ENCODE results near the gene ABR. TPM values are rescaled to one million over a fixed set of nuclear protein-coding genes. Genes with fewer than 3 reads are reported as not detected.

ABR gene
- total RNA-seq, 1 donor from 2014 or later, result 70.9 TPM

DNA sequence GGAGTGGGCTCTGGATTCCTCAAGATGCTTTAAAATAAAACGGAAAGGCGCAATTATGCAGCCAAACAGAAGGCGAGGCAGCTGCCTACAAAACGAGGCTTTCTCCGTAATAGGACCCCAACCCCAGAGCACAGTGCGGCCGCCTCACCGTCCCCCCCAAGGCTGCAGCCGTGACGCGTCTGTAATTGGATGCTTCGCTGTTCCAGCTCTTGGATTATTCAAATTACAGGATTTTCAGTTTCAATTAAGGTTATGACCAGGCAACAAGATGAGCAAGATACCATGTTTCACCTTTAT, 37.3 kb upstream of the ABR start:
- no peaks in the 10 kb centered on the region for H3K4me1 Mint-ChIP-seq (ENCODE audit: low read depth, unreplicated experiment)
- Histone ChIP-seq H3K4me2 (ENCODE audit: low read length) (no peak overlapping the region), H3K27ac (ENCODE audit: low read depth, low read length) (no peak overlapping the region), H3K36me3 (ENCODE audit: insufficient read depth, low read length) (no peaks in the 10 kb centered on the region), H4K20me1 (ENCODE audit: insufficient read depth, low read length) (no peaks in the 10 kb centered on the region), H3K4me1 (ENCODE audit: insufficient read depth, low read length) (no peaks in the 10 kb centered on the region), H3K9ac (ENCODE audit: low read length) (no peak overlapping the region), H2AFZ (ENCODE audit: low read depth, low read length) (no peak overlapping the region), H3K27me3 (ENCODE audit: insufficient read depth, low read length) (peaks cover 32% of the 10 kb centered on the region), H3K79me2 (ENCODE audit: insufficient read depth, low read length) (no peaks in the 10 kb centered on the region), H3K9me3 (ENCODE audit: insufficient read depth, low read depth, low read length) (peaks cover 2% of the 10 kb centered on the region), H3K4me3 (ENCODE audit: insufficient read depth, low read depth, low read length) (no peak overlapping the region)
- no peak overlapping the region for H3K27ac Mint-ChIP-seq (ENCODE audit: unreplicated experiment)
- FAIRE-seq (no peak), DNase-seq (ENCODE audit: low read depth) (no peak)
- no peaks in the 10 kb centered on the region for H3K36me3 Mint-ChIP-seq (ENCODE audit: low read depth, unreplicated experiment)
- peaks cover 47% of the 10 kb centered on the region for H3K27me3 Mint-ChIP-seq (ENCODE audit: low read depth, unreplicated experiment)
- no peak overlapping the region for H3K4me3 Mint-ChIP-seq (ENCODE audit: unreplicated experiment)
- no peak for TF ChIP-seq EZH2 (IDR thresholded peaks at IDR 0.05; ENCODE audit: insufficient read depth, low read length)
- TF ChIP-seq, protein P1, sequence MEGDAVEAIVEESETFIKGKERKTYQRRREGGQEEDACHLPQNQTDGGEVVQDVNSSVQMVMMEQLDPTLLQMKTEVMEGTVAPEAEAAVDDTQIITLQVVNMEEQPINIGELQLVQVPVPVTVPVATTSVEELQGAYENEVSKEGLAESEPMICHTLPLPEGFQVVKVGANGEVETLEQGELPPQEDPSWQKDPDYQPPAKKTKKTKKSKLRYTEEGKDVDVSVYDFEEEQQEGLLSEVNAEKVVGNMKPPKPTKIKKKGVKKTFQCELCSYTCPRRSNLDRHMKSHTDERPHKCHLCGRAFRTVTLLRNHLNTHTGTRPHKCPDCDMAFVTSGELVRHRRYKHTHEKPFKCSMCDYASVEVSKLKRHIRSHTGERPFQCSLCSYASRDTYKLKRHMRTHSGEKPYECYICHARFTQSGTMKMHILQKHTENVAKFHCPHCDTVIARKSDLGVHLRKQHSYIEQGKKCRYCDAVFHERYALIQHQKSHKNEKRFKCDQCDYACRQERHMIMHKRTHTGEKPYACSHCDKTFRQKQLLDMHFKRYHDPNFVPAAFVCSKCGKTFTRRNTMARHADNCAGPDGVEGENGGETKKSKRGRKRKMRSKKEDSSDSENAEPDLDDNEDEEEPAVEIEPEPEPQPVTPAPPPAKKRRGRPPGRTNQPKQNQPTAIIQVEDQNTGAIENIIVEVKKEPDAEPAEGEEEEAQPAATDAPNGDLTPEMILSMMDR (IDR thresholded peaks at IDR 0.05; ENCODE audit: insufficient read depth, low read depth, low read length), result no peak
- no peaks in the 10 kb centered on the region for H3K9me3 Mint-ChIP-seq (ENCODE audit: unreplicated experiment)

DNA sequence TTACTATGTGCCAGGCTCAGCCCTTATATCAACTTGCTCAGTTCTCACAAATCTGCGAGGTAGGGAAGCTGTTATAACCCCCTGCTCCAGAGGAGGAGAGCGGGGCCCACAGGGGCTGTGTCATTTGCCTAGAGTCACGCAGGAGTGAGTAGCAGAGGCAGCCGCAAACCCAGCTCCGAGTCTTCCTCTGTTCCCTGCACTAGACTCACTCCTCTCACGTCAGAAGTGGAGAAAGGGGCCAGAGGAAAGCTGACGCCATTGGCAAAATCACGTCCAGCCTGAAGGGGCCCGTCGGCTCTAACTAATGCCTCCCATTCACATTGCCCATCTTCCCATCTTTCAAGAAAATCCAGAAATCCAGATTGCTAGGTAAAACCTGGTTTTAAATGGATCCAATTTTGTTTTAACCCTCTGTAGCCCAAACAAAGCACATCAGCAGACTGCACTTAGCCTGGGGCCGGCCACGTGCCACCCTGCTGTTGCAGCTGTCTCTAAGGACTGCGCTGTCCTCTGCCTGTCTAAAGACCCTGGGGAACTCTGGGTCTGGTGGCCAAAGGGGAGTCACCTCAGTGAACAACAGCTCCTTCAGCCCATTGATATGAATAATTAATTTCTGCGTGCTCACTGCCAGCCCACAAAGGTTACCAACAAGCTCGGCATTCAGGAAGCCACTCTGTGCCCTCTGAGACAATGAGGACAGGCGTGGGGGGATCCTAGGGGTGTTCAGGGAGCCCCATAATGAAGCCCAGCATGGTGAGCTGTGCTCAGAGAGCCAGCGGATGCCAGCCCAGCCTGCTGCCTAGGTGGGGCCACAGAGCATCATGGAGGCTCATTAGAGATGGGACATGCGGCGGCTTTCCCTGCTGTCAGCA, 36.7 kb upstream of the ABR start:
- Histone ChIP-seq H3K4me1 (ENCODE audit: insufficient read depth, low read length) (no peaks in the 10 kb centered on the region), H3K79me2 (ENCODE audit: insufficient read depth, low read length) (no peaks in the 10 kb centered on the region), H3K9me3 (ENCODE audit: insufficient read depth, low read depth, low read length) (peaks cover 2% of the 10 kb centered on the region), H3K4me3 (ENCODE audit: insufficient read depth, low read depth, low read length) (no peak overlapping the region), H3K36me3 (ENCODE audit: insufficient read depth, low read length) (no peaks in the 10 kb centered on the region), H2AFZ (ENCODE audit: low read depth, low read length) (no peak overlapping the region), H3K27ac (ENCODE audit: low read depth, low read length) (no peak overlapping the region), H3K9ac (ENCODE audit: low read length) (no peak overlapping the region), H4K20me1 (ENCODE audit: insufficient read depth, low read length) (no peaks in the 10 kb centered on the region), H3K4me2 (ENCODE audit: low read length) (no peak overlapping the region), H3K27me3 (ENCODE audit: insufficient read depth, low read length) (peaks cover 32% of the 10 kb centered on the region)
- no peak overlapping the region for H3K27ac Mint-ChIP-seq (ENCODE audit: unreplicated experiment)
- TF ChIP-seq, protein P1 (IDR thresholded peaks at IDR 0.05; ENCODE audit: insufficient read depth, low read depth, low read length), result no peak
- no peak for TF ChIP-seq EZH2 (IDR thresholded peaks at IDR 0.05; ENCODE audit: insufficient read depth, low read length)
- no peak for DNase-seq (ENCODE audit: low read depth)
- no peaks in the 10 kb centered on the region for H3K36me3 Mint-ChIP-seq (ENCODE audit: low read depth, unreplicated experiment)
- H3K4me1 Mint-ChIP-seq (ENCODE audit: low read depth, unreplicated experiment), result no peaks in the 10 kb centered on the region
- H3K27me3 Mint-ChIP-seq (ENCODE audit: low read depth, unreplicated experiment), result peaks cover 47% of the 10 kb centered on the region
- no peak for FAIRE-seq
- no peaks in the 10 kb centered on the region for H3K9me3 Mint-ChIP-seq (ENCODE audit: unreplicated experiment)
- H3K4me3 Mint-ChIP-seq (ENCODE audit: unreplicated experiment), result no peak overlapping the region

DNA sequence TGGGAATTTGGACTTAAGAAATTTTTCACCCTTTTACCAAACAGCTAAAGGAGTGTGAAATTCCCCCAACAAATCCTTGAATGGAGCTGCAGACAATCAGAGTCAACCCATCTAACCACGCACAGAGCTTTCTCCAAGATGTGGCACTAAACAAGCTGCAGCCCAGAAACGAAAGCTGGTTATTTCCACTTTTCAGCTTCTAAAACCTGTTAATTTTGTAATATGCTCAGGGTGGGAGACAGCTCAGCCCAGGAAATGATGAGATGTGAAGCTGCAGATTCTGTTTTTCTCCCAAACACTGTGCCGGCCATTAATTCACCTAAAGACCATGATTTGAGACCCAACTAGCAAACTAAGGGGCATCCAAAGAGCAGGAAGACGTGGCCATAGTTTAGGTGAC, 33.2 kb upstream of the ABR start:
- no peak overlapping the region for H3K4me3 ChIP-seq (ENCODE audit: insufficient read depth, low read depth, low read length)
- TF ChIP-seq, protein P1 (IDR thresholded peaks at IDR 0.05; ENCODE audit: insufficient read depth, low read depth, low read length), result no peak
- TF ChIP-seq EZH2 (IDR thresholded peaks at IDR 0.05; ENCODE audit: insufficient read depth, low read length), result no peak
- H3K79me2 ChIP-seq (ENCODE audit: insufficient read depth, low read length), result no peaks in the 10 kb centered on the region
- no peaks in the 10 kb centered on the region for H4K20me1 ChIP-seq (ENCODE audit: insufficient read depth, low read length)
- H3K27me3 ChIP-seq (ENCODE audit: insufficient read depth, low read length), result peaks cover 41% of the 10 kb centered on the region
- H3K36me3 ChIP-seq (ENCODE audit: insufficient read depth, low read length), result no peaks in the 10 kb centered on the region
- Mint-ChIP-seq H3K4me3 (ENCODE audit: unreplicated experiment) (no peak overlapping the region), H3K27ac (ENCODE audit: unreplicated experiment) (no peak overlapping the region), H3K4me1 (ENCODE audit: low read depth, unreplicated experiment) (no peaks in the 10 kb centered on the region), H3K9me3 (ENCODE audit: unreplicated experiment) (no peaks in the 10 kb centered on the region), H3K27me3 (ENCODE audit: low read depth, unreplicated experiment) (peaks cover 57% of the 10 kb centered on the region), H3K36me3 (ENCODE audit: low read depth, unreplicated experiment) (no peaks in the 10 kb centered on the region)
- H3K27ac ChIP-seq (ENCODE audit: low read depth, low read length), result no peak overlapping the region
- no peak overlapping the region for H3K9ac ChIP-seq (ENCODE audit: low read length)
- no peak overlapping the region for H2AFZ ChIP-seq (ENCODE audit: low read depth, low read length)
- no peak overlapping the region for H3K4me2 ChIP-seq (ENCODE audit: low read length)
- DNase-seq (ENCODE audit: low read depth) (no peak), FAIRE-seq (no peak)
- no peaks in the 10 kb centered on the region for H3K4me1 ChIP-seq (ENCODE audit: insufficient read depth, low read length)
- H3K9me3 ChIP-seq (ENCODE audit: insufficient read depth, low read depth, low read length), result no peaks in the 10 kb centered on the region

All from astrocyte (in vitro differentiated cells and primary cell).